Mesenchymal stem cell (in vitro differentiated cells and primary cell): ENCODE data around the gene PGM1.
A peak's percentile ranks its signal among the peaks of the same experiment; 100 is the strongest.

Source experiments
- DNase-seq: peaks from one replicate; pipeline ENCODE4 v3.0.0-alpha.2; 2013
- H2AFZ ChIP-seq: one replicate; pipeline ENCODE4 v1.6.1; 2013; ENCODE audit warnings: low read depth, mild to moderate bottlenecking, control low read depth, inconsistent platforms, low read length, moderate library complexity
- H2AK5ac ChIP-seq: 2 replicates; pipeline ENCODE4 v1.6.1; 2013; ENCODE audit warnings: low read length, moderate library complexity, mild to moderate bottlenecking, inconsistent platforms; ENCODE audit not compliant: severe bottlenecking
- H2BK120ac ChIP-seq: one replicate; pipeline ENCODE4 v1.6.1; 2013; ENCODE audit warnings: low read depth, mild to moderate bottlenecking, inconsistent platforms, low read length, moderate library complexity
- H2BK12ac ChIP-seq, 2 experiments: one replicate each; pipeline ENCODE4 v1.6.1; 2013; ENCODE audit warnings: inconsistent platforms in 2 of 2, low read length in 2 of 2, mild to moderate bottlenecking in 2 of 2, moderate library complexity in 2 of 2, control low read depth in 1 of 2
- H2BK15ac ChIP-seq: one replicate; pipeline ENCODE4 v1.6.1; 2013; ENCODE audit warnings: mild to moderate bottlenecking, low read depth, inconsistent platforms; ENCODE audit not compliant: poor library complexity, severe bottlenecking
- H2BK5ac ChIP-seq: 2 replicates; pipeline ENCODE4 v1.6.1; 2013; ENCODE audit warnings: low read depth, mild to moderate bottlenecking, low read length, control low read depth, inconsistent platforms; ENCODE audit not compliant: poor library complexity, severe bottlenecking
- H3K14ac ChIP-seq, 2 experiments: one replicate each; pipeline ENCODE4 v1.6.1; 2013; ENCODE audit warnings: inconsistent platforms in 2 of 2, low read length in 2 of 2, control low read depth in 1 of 2, mild to moderate bottlenecking in 1 of 2, moderate library complexity in 1 of 2
- H3K18ac ChIP-seq, 2 experiments: one replicate each; pipeline ENCODE4 v1.6.1; 2013; ENCODE audit warnings: inconsistent platforms in 2 of 2, low read length in 2 of 2, control low read depth in 1 of 2, low read depth in 1 of 2, mild to moderate bottlenecking in 1 of 2
- H3K23ac ChIP-seq, 2 experiments: one replicate each; pipeline ENCODE4 v1.6.1; 2013; ENCODE audit warnings: inconsistent platforms in 2 of 2, low read length in 2 of 2, mild to moderate bottlenecking in 2 of 2, moderate library complexity in 2 of 2, control low read depth in 1 of 2
- H3K27ac ChIP-seq: 2 replicates; pipeline ENCODE4 v1.5.1; 2013; ENCODE audit warnings: mild to moderate bottlenecking, moderate library complexity, low read length, control low read depth, inconsistent platforms; ENCODE audit not compliant: poor library complexity, severe bottlenecking
- H3K27me3 ChIP-seq, 2 experiments: 2 replicates each; pipeline versions ENCODE4 v1.6.1 to v1.7.0; 2013; ENCODE audit warnings: low read length in 2 of 2, mild to moderate bottlenecking in 2 of 2, moderate library complexity in 2 of 2, control low read depth in 1 of 2, inconsistent platforms in 1 of 2; ENCODE audit not compliant: control insufficient read depth in 1 of 2, insufficient read depth in 1 of 2
- H3K36me3 ChIP-seq, 2 experiments: 2 replicates each; pipeline versions ENCODE4 v1.6.1 to v1.7.0; 2013; ENCODE audit warnings: low read length in 2 of 2, control low read depth in 1 of 2, inconsistent platforms in 1 of 2, low read depth in 1 of 2, mild to moderate bottlenecking in 1 of 2; ENCODE audit not compliant: insufficient read depth in 2 of 2, control insufficient read depth in 1 of 2
- H3K4ac ChIP-seq, 2 experiments: one replicate each; pipeline ENCODE4 v1.6.1; 2013; ENCODE audit warnings: inconsistent platforms in 2 of 2, low read length in 2 of 2, mild to moderate bottlenecking in 2 of 2, moderate library complexity in 2 of 2, control low read depth in 1 of 2, low read depth in 1 of 2
- H3K4me1 ChIP-seq: 2 replicates; pipeline ENCODE4 v1.6.1; 2013; ENCODE audit warnings: low read depth, low read length, control low read depth; ENCODE audit not compliant: control insufficient read depth, insufficient read depth
- H3K4me2 ChIP-seq: 2 replicates; pipeline ENCODE4 v1.6.1; 2013; ENCODE audit warnings: low read length, mild to moderate bottlenecking, inconsistent platforms; ENCODE audit not compliant: poor library complexity, severe bottlenecking
- H3K4me3 ChIP-seq, 2 experiments: 2 replicates each; pipeline versions ENCODE4 v1.5.1 to v1.7.0; 2013; ENCODE audit warnings: low read length in 2 of 2, mild to moderate bottlenecking in 2 of 2, control low read depth in 1 of 2, low read depth in 1 of 2; ENCODE audit not compliant: insufficient read depth in 1 of 2
- H3K79me1 ChIP-seq: replicated peaks from 2 replicates; pipeline ENCODE4 v1.6.1; 2013; ENCODE audit warnings: mild to moderate bottlenecking, control low read depth, low read length, inconsistent platforms; ENCODE audit not compliant: poor library complexity, severe bottlenecking
- H3K9ac ChIP-seq: 2 replicates; pipeline ENCODE4 v1.7.0; 2013; ENCODE audit warnings: mild to moderate bottlenecking, low read length, moderate library complexity
- H3K9me3 ChIP-seq: 2 replicates; pipeline ENCODE4 v1.7.0; 2013; ENCODE audit warnings: mild to moderate bottlenecking, low read length; ENCODE audit not compliant: control insufficient read depth
- H4K8ac ChIP-seq: one replicate; pipeline ENCODE4 v1.6.1; 2013; ENCODE audit warnings: inconsistent platforms, mild to moderate bottlenecking, low read length, moderate library complexity
- H4K91ac ChIP-seq: one replicate; pipeline ENCODE4 v1.6.1; 2013; ENCODE audit warnings: mild to moderate bottlenecking, low read length, inconsistent platforms
- WGBS: methylation state at CpG from one replicate; pipeline ENCODE4 v1.1.7; 2013; ENCODE audit warnings: mixed read lengths; 5-methylcytosine and 5-hydroxymethylcytosine counted together

PGM1 gene

DNA sequence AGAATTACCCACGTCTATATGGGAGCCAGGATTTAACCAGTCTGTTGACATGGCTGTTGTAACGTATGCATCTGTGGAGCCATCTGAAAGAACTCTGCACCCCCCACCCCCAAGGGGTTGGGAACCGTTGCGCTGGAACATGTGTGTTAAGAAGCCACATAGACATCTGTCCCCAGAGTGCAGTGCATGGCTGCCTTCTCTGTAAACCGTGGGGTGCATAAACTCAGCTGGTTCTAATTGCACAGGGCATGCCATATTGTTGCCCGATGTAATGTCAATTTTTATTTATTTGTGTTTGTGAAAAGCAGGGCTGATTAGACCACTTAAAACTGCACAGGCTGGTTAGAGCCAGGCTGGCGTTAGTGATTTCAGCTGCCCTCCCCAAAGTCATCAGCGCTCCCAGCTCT lies 110.5 kb downstream of the PGM1 start:
- H3K9ac ChIP-seq, result no peak overlapping the region
- H3K79me1 ChIP-seq, result no peaks in the 10 kb centered on the region
- no peaks in the 10 kb centered on the region for H3K9me3 ChIP-seq
- no peak overlapping the region for H3K23ac ChIP-seq
- no peak overlapping the region for H2BK5ac ChIP-seq
- no peak overlapping the region for H3K4ac ChIP-seq
- no peak overlapping the region for H4K8ac ChIP-seq
- H3K27ac ChIP-seq, result no peak overlapping the region
- no peak overlapping the region for H2BK120ac ChIP-seq
- WGBS, result 79% methylated on average over 8 of the region's 8 CpGs
- no peak for DNase-seq
- no peak overlapping the region for H3K4me3 ChIP-seq
- H2BK15ac ChIP-seq, result no peak overlapping the region
- peaks cover 0 to 21% of the 10 kb centered on the region in 2 experiments for H3K27me3 ChIP-seq
- H3K14ac ChIP-seq, result no peak overlapping the region
- H2AK5ac ChIP-seq, result peak overlapping the region; percentile 17
- H2AFZ ChIP-seq, result no peak overlapping the region
- H3K4me2 ChIP-seq, result no peak overlapping the region
- peaks cover 12% of the 10 kb centered on the region for H3K4me1 ChIP-seq
- no peak overlapping the region for H2BK12ac ChIP-seq
- no peaks in the 10 kb centered on the region for H3K36me3 ChIP-seq
- H3K18ac ChIP-seq, result no peak overlapping the region
- no peak overlapping the region for H4K91ac ChIP-seq

- DNase-seq, result no peak
- Histone ChIP-seq H3K4me3 (no peak overlapping the region), H3K36me3 (no peaks in the 10 kb centered on the region), H3K14ac (no peak overlapping the region), H3K9ac (no peak overlapping the region), H4K91ac (no peak overlapping the region), H2AFZ (no peak overlapping the region), H4K8ac (no peak overlapping the region), H3K79me1 (no peaks in the 10 kb centered on the region), H2BK5ac (no peak overlapping the region), H2AK5ac (peak overlapping the region; percentile 23), H3K27me3 (peaks cover 0 to 21% of the 10 kb centered on the region in 2 experiments), H3K9me3 (no peaks in the 10 kb centered on the region), H3K4me1 (peaks cover 8% of the 10 kb centered on the region), H3K4me2 (no peak overlapping the region), H2BK120ac (no peak overlapping the region), H3K27ac (no peak overlapping the region), H3K18ac (no peak overlapping the region), H2BK15ac (no peak overlapping the region), H3K4ac (peak overlapping the region in 1 of 2 experiments; percentile 24), H3K23ac (no peak overlapping the region), H2BK12ac (peak overlapping the region in 1 of 2 experiments; percentile 25)
- WGBS, result 55% methylated on average over 3 of the region's 3 CpGs
These were observed 111.2 kb downstream of the PGM1 start for GRCh38 chr1:63704443-63704842.

DNA sequence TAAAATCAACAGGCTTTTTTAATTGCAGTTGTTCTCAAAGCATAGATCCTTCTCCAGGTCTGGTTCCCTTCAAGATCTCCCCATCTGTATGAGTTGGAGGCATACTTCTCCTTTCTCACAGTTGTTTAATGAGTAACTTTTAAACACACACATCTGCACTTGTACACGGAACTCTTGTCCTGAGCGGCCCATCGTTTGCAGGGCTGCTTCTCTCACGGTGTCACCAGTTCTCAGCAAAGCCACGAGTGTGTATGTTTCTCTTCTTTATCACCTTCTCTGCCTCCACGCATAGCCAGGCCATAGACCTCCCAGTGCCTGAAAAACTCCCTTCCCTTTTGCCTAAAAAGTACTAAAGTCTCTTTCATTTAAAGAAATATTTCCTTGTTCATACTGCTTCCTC lies 111.9 kb downstream of the PGM1 start:
- no peak overlapping the region for H3K23ac ChIP-seq
- no peak overlapping the region for H2BK120ac ChIP-seq
- H2AK5ac ChIP-seq, result no peak overlapping the region
- H3K4ac ChIP-seq, result no peak overlapping the region
- H3K4me1 ChIP-seq, result peaks cover 7% of the 10 kb centered on the region
- no peak overlapping the region for H3K18ac ChIP-seq
- no peak overlapping the region for H2BK15ac ChIP-seq
- no peak overlapping the region for H3K4me3 ChIP-seq
- no peaks in the 10 kb centered on the region for H3K9me3 ChIP-seq
- H3K9ac ChIP-seq, result no peak overlapping the region
- no peak overlapping the region for H4K91ac ChIP-seq
- H4K8ac ChIP-seq, result no peak overlapping the region
- H2BK12ac ChIP-seq, result no peak overlapping the region
- H3K27ac ChIP-seq, result no peak overlapping the region
- no peak overlapping the region for H3K14ac ChIP-seq
- no peak overlapping the region for H2BK5ac ChIP-seq
- DNase-seq, result no peak
- peak overlapping the region; percentile 8 for H3K4me2 ChIP-seq
- no peaks in the 10 kb centered on the region for H3K36me3 ChIP-seq
- no peak overlapping the region for H2AFZ ChIP-seq
- H3K79me1 ChIP-seq, result no peaks in the 10 kb centered on the region
- 85% methylated on average over 6 of the region's 6 CpGs for WGBS
- H3K27me3 ChIP-seq, result peaks cover 0 to 21% of the 10 kb centered on the region in 2 experiments

GRCh38 chr1:63709267-63709828 lies 116.1 kb downstream of the PGM1 start:
- H3K14ac ChIP-seq, result no peak overlapping the region
- no peak overlapping the region for H2AFZ ChIP-seq
- no peak overlapping the region for H3K23ac ChIP-seq
- DNase-seq, result no peak
- H3K36me3 ChIP-seq, result no peaks in the 10 kb centered on the region
- no peaks in the 10 kb centered on the region for H3K79me1 ChIP-seq
- no peak overlapping the region for H3K4me3 ChIP-seq
- no peak overlapping the region for H3K18ac ChIP-seq
- H3K4me2 ChIP-seq, result no peak overlapping the region
- no peak overlapping the region for H2BK12ac ChIP-seq
- WGBS, result 96% methylated on average over 5 of the region's 9 CpGs
- H2AK5ac ChIP-seq, result no peak overlapping the region
- peaks cover 0 to 16% of the 10 kb centered on the region in 2 experiments for H3K27me3 ChIP-seq
- no peak overlapping the region for H4K91ac ChIP-seq
- no peak overlapping the region for H2BK120ac ChIP-seq
- H4K8ac ChIP-seq, result no peak overlapping the region
- no peak overlapping the region for H2BK15ac ChIP-seq
- peaks cover 9% of the 10 kb centered on the region for H3K4me1 ChIP-seq
- H3K27ac ChIP-seq, result no peak overlapping the region
- no peaks in the 10 kb centered on the region for H3K9me3 ChIP-seq
- no peak overlapping the region for H3K9ac ChIP-seq
- H3K4ac ChIP-seq, result no peak overlapping the region
- H2BK5ac ChIP-seq, result no peak overlapping the region
